ENCODE measurements around the gene PRIM2.
"Not testable (repeated sequence)": the region's sequence is repeated elsewhere in the genome, so short reads cannot be mapped to it uniquely, and the experiment has no call there.

PRIM2 gene

DNA sequence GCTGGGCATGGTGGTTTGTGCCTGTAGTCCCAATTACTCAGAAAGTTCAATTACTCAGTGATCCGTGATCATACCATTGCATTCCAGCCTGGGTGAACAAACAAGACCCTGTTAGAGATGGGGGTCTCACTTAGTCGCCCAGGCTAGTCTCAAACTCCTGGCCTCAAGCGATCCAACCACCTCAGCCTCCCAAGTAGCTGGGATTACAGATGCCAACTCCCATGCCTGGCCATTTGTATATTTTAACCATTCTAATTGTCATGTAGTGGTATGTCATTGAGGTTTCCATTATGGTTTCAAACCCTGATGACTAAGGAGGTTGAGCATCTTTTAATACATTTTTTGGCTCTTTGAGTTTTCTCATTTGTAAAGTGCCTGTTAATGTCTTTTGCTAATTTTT is 58.7 kb downstream of the PRIM2 start:
- H3K27ac ChIP-seq (ENCODE audit: low read depth, low read length); H3K4me3 ChIP-seq (ENCODE audit: insufficient read depth, low read length, poor library complexity, severe bottlenecking); H3K4me2 ChIP-seq (ENCODE audit: low read depth, low read length, poor library complexity, severe bottlenecking); H3K27me3 ChIP-seq (ENCODE audit: low read length); H3K36me3 ChIP-seq (ENCODE audit: low read length); H2AFZ ChIP-seq (ENCODE audit: low read depth, low read length, severe bottlenecking); H4K20me1 ChIP-seq (ENCODE audit: low read depth, low read length); H3K9ac ChIP-seq (ENCODE audit: low read length); H3K9me3 ChIP-seq (ENCODE audit: insufficient read depth, low read length); H3K9me2 ChIP-seq (replicated peaks; ENCODE audit: insufficient read depth, low read length); H3F3A ChIP-seq (ENCODE audit: insufficient read depth): not testable (repeated sequence)
- H3K79me2 ChIP-seq (ENCODE audit: insufficient read depth, low read length): peaks cover 34% of the 10 kb centered on the region

DNA sequence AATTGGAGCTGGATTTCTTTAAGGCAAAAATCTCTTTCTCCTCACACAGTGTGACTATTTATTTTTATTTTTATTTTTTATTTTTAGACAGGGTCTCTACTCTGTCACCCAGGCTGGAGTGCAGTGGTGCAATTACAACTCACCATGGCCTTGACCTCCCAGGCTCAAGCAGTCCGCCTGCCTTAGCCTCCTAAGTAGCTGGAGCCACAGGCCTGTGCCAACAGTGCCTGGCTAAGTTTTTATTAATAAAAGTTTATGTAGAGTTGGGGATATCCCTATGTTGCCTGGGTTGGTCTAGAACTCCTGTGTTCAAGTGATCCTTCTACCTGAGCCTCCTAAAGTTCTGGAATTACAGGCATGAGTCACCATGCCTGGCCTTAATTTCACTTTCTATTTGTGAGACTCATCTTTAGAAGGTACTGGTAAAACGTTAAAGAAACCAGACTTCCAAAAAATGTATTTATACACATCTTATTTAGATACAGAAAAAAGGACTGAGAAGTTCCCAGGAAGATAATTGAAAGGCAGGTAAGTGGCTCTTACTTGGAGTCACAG is 71.7 kb downstream of the PRIM2 start:
- not testable (repeated sequence) for H3K36me3 ChIP-seq (ENCODE audit: low read length); H3K9me3 ChIP-seq (ENCODE audit: insufficient read depth, low read length); H2AFZ ChIP-seq (ENCODE audit: low read depth, low read length, severe bottlenecking); H4K20me1 ChIP-seq (ENCODE audit: low read depth, low read length); H3K4me2 ChIP-seq (ENCODE audit: low read depth, low read length, poor library complexity, severe bottlenecking); H3K27ac ChIP-seq (ENCODE audit: low read depth, low read length); H3K9ac ChIP-seq (ENCODE audit: low read length); H3K27me3 ChIP-seq (ENCODE audit: low read length); H3K9me2 ChIP-seq (replicated peaks; ENCODE audit: insufficient read depth, low read length); H3K4me3 ChIP-seq (ENCODE audit: insufficient read depth, low read length, poor library complexity, severe bottlenecking); H3F3A ChIP-seq (ENCODE audit: insufficient read depth)
- peaks cover 22% of the 10 kb centered on the region for H3K79me2 ChIP-seq (ENCODE audit: insufficient read depth, low read length)

DNA sequence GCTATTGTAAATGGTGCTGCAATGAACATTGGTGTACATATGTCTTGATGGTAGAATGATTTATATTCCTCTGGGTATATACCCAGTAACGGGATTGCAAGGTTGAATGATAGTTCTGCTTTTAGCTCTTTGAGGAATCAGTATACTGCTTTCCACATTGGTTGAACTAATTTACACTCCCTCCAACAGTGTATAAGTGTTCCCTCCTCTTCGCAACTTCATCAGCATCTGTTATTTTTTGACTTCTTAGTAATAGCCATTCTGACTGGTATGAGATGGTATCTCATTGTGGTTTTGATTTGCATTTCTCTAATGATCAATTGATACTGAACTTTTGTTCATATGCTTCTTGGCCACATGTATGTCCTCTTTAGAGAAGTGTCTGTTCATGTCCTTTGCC is 73.4 kb downstream of the PRIM2 start:
- H3F3A ChIP-seq (ENCODE audit: insufficient read depth); H3K4me3 ChIP-seq (ENCODE audit: insufficient read depth, low read length, poor library complexity, severe bottlenecking); H2AFZ ChIP-seq (ENCODE audit: low read depth, low read length, severe bottlenecking); H3K9me3 ChIP-seq (ENCODE audit: insufficient read depth, low read length); H3K27ac ChIP-seq (ENCODE audit: low read depth, low read length); H3K9ac ChIP-seq (ENCODE audit: low read length); H3K27me3 ChIP-seq (ENCODE audit: low read length); H4K20me1 ChIP-seq (ENCODE audit: low read depth, low read length); H3K36me3 ChIP-seq (ENCODE audit: low read length); H3K9me2 ChIP-seq (replicated peaks; ENCODE audit: insufficient read depth, low read length); H3K4me2 ChIP-seq (ENCODE audit: low read depth, low read length, poor library complexity, severe bottlenecking): not testable (repeated sequence)
- H3K79me2 ChIP-seq (ENCODE audit: insufficient read depth, low read length): peaks cover 26% of the 10 kb centered on the region

DNA sequence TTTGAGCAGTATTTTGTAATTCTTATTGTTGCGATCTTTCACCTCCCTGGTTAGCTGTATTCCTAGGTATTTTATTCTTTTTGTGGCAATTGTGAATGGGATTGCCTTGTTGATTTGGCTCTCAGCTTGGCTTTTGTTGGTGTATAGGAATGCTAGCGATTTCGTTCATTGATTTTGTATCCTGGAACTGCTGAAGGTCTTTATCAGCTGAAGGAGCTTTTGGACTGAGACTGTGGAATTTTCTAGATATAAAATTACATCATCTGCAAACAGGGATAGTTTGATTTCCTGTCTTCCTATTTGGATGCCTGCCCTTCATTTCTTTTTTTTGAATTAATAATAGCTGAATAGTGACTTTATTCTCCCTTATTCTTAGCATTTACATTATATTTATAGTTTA is 74.6 kb downstream of the PRIM2 start:
- H3K4me2 ChIP-seq (ENCODE audit: low read depth, low read length, poor library complexity, severe bottlenecking); H3F3A ChIP-seq (ENCODE audit: insufficient read depth); H2AFZ ChIP-seq (ENCODE audit: low read depth, low read length, severe bottlenecking); H4K20me1 ChIP-seq (ENCODE audit: low read depth, low read length); H3K4me3 ChIP-seq (ENCODE audit: insufficient read depth, low read length, poor library complexity, severe bottlenecking); H3K27ac ChIP-seq (ENCODE audit: low read depth, low read length); H3K9me2 ChIP-seq (replicated peaks; ENCODE audit: insufficient read depth, low read length); H3K9ac ChIP-seq (ENCODE audit: low read length); H3K27me3 ChIP-seq (ENCODE audit: low read length); H3K9me3 ChIP-seq (ENCODE audit: insufficient read depth, low read length): not testable (repeated sequence)
- Histone ChIP-seq H3K36me3 (ENCODE audit: low read length) (peaks cover 10% of the 10 kb centered on the region), H3K79me2 (ENCODE audit: insufficient read depth, low read length) (peaks cover 26% of the 10 kb centered on the region)

DNA sequence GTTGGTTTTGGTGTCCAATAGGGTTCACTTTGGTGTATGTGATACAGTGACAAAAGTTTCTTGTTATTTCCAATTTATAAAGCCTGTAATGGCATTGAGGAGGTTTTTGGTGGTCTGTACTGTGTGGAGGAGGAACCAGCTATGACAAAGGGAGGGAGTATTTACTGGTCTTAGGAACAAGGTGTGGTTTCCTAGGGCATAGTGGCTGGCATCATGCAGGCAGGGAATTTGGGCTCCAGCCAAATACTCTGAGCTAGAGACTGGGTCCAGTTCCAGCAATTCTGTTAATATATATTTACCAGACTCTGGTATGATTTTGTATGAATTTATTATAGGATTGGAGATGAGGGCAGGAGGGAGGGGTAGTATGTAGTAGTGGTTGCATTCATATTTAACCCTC is 101.9 kb downstream of the PRIM2 start:
- H3K27me3 ChIP-seq (ENCODE audit: low read length); H3K4me2 ChIP-seq (ENCODE audit: low read depth, low read length, poor library complexity, severe bottlenecking); H3K9ac ChIP-seq (ENCODE audit: low read length); H2AFZ ChIP-seq (ENCODE audit: low read depth, low read length, severe bottlenecking); H3K4me3 ChIP-seq (ENCODE audit: insufficient read depth, low read length, poor library complexity, severe bottlenecking); H3K27ac ChIP-seq (ENCODE audit: low read depth, low read length); H3K9me2 ChIP-seq (replicated peaks; ENCODE audit: insufficient read depth, low read length); H3F3A ChIP-seq (ENCODE audit: insufficient read depth); H3K79me2 ChIP-seq (ENCODE audit: insufficient read depth, low read length); H4K20me1 ChIP-seq (ENCODE audit: low read depth, low read length); H3K9me3 ChIP-seq (ENCODE audit: insufficient read depth, low read length); H3K36me3 ChIP-seq (ENCODE audit: low read length): not testable (repeated sequence)

DNA sequence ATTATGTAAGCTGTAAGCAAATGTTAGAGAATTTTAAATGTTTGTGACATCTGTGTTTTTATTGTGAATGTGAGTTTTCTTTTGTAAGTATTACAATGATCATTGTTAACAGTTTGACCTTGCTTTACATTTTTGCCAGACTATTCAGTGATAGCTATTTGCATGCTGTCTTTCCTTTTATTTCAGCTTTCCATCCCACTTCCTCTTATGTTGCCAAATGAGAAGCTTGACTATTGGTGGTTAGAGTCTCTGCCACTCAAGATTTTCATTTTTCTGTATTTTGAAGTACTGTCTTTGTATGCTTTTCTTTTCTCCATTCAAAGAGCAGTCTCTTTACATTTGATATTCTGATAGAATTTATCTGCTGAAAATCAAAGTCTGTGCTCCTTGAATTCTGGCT is 104.1 kb downstream of the PRIM2 start:
- Histone ChIP-seq H3K4me2 (ENCODE audit: low read depth, low read length, poor library complexity, severe bottlenecking) (no peak overlapping the region), H3K9ac (ENCODE audit: low read length) (no peak overlapping the region), H3K79me2 (ENCODE audit: insufficient read depth, low read length) (no peaks in the 10 kb centered on the region), H3K27ac (ENCODE audit: low read depth, low read length) (no peak overlapping the region), H2AFZ (ENCODE audit: low read depth, low read length, severe bottlenecking) (no peak overlapping the region), H3K4me3 (ENCODE audit: insufficient read depth, low read length, poor library complexity, severe bottlenecking) (no peak overlapping the region), H3K36me3 (ENCODE audit: low read length) (no peaks in the 10 kb centered on the region; the same call in 1 of the 2 replicates), H3K9me2 (replicated peaks; ENCODE audit: insufficient read depth, low read length) (no peaks in the 10 kb centered on the region), H3F3A (ENCODE audit: insufficient read depth) (no peaks in the 10 kb centered on the region), H3K27me3 (ENCODE audit: low read length) (no peaks in the 10 kb centered on the region), H3K9me3 (ENCODE audit: insufficient read depth, low read length) (no peaks in the 10 kb centered on the region), H4K20me1 (ENCODE audit: low read depth, low read length) (no peaks in the 10 kb centered on the region)
- TF ChIP-seq, protein P1, sequence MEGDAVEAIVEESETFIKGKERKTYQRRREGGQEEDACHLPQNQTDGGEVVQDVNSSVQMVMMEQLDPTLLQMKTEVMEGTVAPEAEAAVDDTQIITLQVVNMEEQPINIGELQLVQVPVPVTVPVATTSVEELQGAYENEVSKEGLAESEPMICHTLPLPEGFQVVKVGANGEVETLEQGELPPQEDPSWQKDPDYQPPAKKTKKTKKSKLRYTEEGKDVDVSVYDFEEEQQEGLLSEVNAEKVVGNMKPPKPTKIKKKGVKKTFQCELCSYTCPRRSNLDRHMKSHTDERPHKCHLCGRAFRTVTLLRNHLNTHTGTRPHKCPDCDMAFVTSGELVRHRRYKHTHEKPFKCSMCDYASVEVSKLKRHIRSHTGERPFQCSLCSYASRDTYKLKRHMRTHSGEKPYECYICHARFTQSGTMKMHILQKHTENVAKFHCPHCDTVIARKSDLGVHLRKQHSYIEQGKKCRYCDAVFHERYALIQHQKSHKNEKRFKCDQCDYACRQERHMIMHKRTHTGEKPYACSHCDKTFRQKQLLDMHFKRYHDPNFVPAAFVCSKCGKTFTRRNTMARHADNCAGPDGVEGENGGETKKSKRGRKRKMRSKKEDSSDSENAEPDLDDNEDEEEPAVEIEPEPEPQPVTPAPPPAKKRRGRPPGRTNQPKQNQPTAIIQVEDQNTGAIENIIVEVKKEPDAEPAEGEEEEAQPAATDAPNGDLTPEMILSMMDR (IDR thresholded peaks at IDR 0.05; ENCODE audit: insufficient read depth, low read length, poor library complexity, severe bottlenecking): no peak
